Islet precursor cell (in vitro differentiated cells): ENCODE data around the gene BTBD16.

ENCODE experiments used
- DNase-seq: peaks from one replicate; pipeline ENCODE4 v3.0.0-alpha.2; 2018

BTBD16 gene

GRCh38 chr10:122376364-122376961 lies 105.4 kb downstream of the BTBD16 start:
- DNase-seq = no peak

DNA sequence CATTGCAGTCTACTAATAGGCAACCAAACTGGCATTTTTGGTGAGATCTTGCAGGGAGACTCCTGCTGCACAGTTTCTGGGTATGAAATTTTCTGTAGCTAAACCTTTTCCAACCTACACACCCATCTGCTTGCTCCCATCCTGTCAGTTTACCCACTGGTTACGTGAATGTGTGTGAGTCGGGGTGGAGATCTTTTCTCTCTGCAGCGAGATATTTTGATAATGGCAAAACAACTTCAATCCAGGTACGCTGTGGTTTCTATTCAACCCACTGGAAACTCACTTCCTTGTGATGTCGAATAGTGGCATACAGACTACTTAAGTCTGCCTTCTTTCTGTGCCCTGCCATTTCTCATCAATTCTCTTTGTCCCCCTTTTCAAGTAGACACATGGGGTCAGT lies 107.9 kb downstream of the BTBD16 start:
- no peak for DNase-seq

DNA sequence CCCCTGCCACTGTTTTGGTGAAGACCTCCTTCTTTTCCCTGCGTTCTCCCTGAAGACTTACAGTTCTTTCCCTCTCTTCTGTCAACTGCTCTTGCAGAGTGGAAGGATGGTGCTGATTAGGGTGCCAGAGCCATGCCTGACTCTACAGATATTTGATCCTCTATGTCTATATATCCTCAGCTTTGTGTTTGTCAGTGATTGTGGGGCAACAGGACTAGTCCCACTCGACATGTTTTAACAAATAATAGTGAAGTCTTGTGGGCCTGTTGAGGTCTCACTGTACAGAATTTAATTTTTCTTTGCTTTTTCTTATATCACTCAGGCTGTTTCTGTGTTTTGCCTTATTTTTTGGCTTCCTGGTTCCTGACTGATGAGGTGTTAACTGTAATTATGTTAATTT lies 108.4 kb downstream of the BTBD16 start:
- DNase-seq = no peak

GRCh38 chr10:122380703-122381102 lies 109.6 kb downstream of the BTBD16 start:
- no peak for DNase-seq

DNA sequence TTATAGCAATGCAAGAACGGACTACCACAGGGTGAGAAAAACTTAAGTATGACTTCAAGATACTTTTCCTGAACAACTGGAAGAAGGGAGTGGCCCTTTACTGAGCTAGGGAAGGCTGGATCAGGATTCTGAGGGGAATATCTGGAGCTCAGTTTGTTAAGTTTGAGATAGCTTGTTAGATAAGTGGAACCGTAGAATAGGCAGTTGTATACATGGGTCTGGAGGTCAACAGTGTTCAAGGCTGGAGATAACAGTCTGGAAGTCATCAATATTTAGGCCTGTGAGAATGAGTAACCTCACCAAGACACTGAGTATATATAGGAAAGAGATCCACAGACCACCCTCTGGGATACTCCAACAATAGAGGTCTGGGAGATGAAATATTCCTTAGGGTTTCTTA lies 110.6 kb downstream of the BTBD16 start:
- no peak for DNase-seq

DNA sequence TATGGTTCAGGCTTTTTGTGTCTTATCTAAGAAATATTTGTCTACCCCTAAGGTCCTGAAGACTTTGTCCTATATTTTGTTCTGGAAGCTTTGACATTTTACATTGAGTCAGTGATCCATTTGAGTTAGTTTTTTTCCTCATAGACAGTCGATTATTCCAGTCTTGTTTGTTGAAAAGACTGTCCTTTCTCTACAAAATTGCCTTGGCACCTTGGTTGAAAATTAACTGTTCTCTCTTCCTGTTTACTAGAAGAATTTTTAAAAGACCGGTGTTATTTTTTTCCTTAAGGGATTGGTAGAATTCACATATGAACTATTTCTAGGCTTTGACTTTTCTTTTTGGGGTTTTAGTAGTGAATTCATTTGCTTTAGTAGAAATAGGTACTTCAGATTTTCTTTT lies 115.4 kb downstream of the BTBD16 start:
- no peak for DNase-seq

- no peak for DNase-seq
These were observed 116.5 kb downstream of the BTBD16 start for GRCh38 chr10:122387572-122387971.
